IPS DF 4.7 (cell line): ENCODE data around the gene CDK18.
"Not testable (repeated sequence)": the region's sequence is repeated elsewhere in the genome, so short reads cannot be mapped to it uniquely, and the experiment has no call there.

ENCODE experiments used
- DNase-seq: peaks from one replicate; pipeline ENCODE4 v3.0.0-alpha.2; 2013; ENCODE audit warnings: low spot score; ENCODE audit errors: extremely low read depth

CDK18 gene

GRCh38 chr1:205504311-205505075 lies at the start of gene CDK18:
CDK18 (plus strand) TSS chr1:205504669; CDS start chr1:205523168, 18,499 bp downstream.
- DNase-seq, result no peak

- no peak for DNase-seq
Observed at GRCh38 chr1:205454903-205455335, 49.5 kb upstream of the CDK18 start.

- no peak for DNase-seq
Observed at GRCh38 chr1:205455581-205456382, 48.7 kb upstream of the CDK18 start, which contains the start of gene BLACAT1. BLACAT1 (minus strand) TSS chr1:205456045.

GRCh38 chr1:205456383-205456867 lies 48.0 kb upstream of the CDK18 start:
- DNase-seq, result no peak

- DNase-seq, result no peak
Observed at GRCh38 chr1:205456868-205457745, 47.4 kb upstream of the CDK18 start.

GRCh38 chr1:205458777-205459566 lies 45.5 kb upstream of the CDK18 start:
- no peak for DNase-seq

- no peak for DNase-seq
Observed at GRCh38 chr1:205465392-205465791, 39.1 kb upstream of the CDK18 start.

GRCh38 chr1:205466595-205467220 lies 37.8 kb upstream of the CDK18 start:
- DNase-seq, result no peak

- no peak for DNase-seq
Observed at GRCh38 chr1:205470131-205470530, 34.3 kb upstream of the CDK18 start.

GRCh38 chr1:205472737-205473441 lies 31.6 kb upstream of the CDK18 start:
- DNase-seq, result no peak

GRCh38 chr1:205473475-205473874 lies 31.0 kb upstream of the CDK18 start:
- no peak for DNase-seq

- DNase-seq, result no peak
Observed at GRCh38 chr1:205473966-205474365, 30.5 kb upstream of the CDK18 start.

- DNase-seq, result no peak
Observed at GRCh38 chr1:205474571-205474970, 29.9 kb upstream of the CDK18 start.

- no peak for DNase-seq
Observed at GRCh38 chr1:205475855-205476254, 28.6 kb upstream of the CDK18 start.

- no peak for DNase-seq
Observed at GRCh38 chr1:205476648-205477047, 27.8 kb upstream of the CDK18 start.

GRCh38 chr1:205477121-205477758 lies 27.2 kb upstream of the CDK18 start:
- DNase-seq, result no peak

- DNase-seq, result no peak
Observed at GRCh38 chr1:205477759-205478247, 26.7 kb upstream of the CDK18 start.

GRCh38 chr1:205478985-205479384 lies 25.5 kb upstream of the CDK18 start:
- DNase-seq, result not testable (repeated sequence)
